Regular cardiac myocyte (primary cell): Measurements from ENCODE around the gene CLDN9. TPM values are rescaled to one million over a fixed set of nuclear protein-coding genes. Genes with fewer than 3 reads are reported as not detected.

Source experiments
- total RNA-seq: library from RNA; depleted of rRNA; stranded (reverse); fragments of >200 nt; gene quantifications from 2 replicates; pipeline ENCODE4 v1.2.3, GENCODE V29; 2014

Gene CLDN9, protein sequence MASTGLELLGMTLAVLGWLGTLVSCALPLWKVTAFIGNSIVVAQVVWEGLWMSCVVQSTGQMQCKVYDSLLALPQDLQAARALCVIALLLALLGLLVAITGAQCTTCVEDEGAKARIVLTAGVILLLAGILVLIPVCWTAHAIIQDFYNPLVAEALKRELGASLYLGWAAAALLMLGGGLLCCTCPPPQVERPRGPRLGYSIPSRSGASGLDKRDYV
- total RNA-seq = not detected in 2 replicates

DNA sequence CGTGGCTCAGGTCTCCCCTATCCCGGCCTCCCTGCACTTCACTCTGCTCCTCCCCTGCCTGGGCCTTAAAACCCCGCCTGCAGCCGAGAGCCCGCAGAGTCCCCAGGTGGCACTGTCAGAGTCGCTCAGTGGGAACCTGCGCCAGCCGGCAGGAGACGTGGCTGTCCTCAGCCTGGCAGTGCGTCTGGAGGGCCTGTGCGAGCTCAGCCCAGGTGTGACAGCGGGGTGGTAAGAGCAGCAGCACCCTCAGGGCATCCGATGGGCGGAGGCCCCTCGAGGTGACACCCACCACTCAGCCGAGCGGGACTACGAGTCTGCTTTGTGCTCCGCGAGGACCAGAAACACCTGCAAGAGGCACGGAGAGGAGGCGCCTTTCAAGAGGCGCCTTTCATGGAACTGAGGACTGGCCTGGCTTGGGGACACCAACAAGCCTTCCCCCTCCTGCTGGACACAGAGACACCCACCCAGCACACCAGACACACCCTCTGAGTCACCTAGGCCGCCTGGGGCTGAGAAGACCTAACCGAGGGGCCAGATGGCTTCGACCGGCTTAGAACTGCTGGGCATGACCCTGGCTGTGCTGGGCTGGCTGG, at the start of gene CLDN9:
Gene CLDN9 (plus strand): TSS at position 96 of the 593 bp plus-strand sequence. CDS start 440 bp downstream, at position 536.

GRCh38 chr16:2963723-2964474, 48.8 kb upstream of the CLDN9 start, which contains the start of gene KREMEN2:
Gene KREMEN2 (plus strand): TSS chr16:2964275. CDS start chr16:2964521, 246 bp downstream.

DNA sequence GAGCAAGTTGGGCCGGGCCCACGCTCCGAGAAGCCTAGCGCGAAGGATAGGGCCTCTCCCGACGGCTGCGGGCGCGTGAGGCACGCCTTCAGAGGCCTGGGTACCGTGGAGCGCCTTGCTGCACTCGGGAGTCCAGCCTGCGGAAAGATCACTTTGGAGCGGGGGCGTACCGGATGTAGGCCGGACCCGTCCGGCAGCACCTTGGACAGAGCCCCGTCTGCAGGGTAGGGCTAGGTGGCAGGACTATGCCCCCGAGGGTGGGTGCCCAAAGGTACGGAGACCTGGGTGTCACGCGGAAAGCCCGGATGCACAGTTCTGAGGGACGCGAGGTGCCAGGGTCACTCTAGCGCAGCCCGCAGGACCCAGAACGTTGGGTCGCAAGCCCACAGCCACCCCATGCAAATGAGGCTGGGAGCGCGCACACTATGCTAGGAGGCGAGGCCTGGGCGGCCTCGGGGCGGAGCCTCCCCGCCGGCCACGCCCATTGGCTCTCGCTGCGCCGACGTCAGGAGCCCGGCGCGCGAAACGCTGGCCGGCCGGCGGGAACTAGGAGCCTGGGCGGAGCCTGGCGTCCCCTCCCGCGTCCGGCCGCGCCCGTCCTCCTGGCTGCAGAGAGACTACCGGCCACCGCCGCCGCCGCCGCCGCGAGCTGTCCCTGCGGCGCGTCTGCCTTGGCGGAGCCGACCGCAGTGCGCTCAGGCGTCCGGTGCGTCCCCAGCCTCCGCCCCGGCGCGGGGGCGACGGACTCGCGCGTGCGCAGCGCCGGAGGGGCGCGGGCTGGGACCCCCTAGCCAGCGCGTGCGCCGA, 43.8 kb upstream of the CLDN9 start, which contains the start of gene PAQR4:
Gene PAQR4 (plus strand): TSS at position 611 of the 807 bp plus-strand sequence. CDS start 327 bp downstream, outside the sequence.

DNA sequence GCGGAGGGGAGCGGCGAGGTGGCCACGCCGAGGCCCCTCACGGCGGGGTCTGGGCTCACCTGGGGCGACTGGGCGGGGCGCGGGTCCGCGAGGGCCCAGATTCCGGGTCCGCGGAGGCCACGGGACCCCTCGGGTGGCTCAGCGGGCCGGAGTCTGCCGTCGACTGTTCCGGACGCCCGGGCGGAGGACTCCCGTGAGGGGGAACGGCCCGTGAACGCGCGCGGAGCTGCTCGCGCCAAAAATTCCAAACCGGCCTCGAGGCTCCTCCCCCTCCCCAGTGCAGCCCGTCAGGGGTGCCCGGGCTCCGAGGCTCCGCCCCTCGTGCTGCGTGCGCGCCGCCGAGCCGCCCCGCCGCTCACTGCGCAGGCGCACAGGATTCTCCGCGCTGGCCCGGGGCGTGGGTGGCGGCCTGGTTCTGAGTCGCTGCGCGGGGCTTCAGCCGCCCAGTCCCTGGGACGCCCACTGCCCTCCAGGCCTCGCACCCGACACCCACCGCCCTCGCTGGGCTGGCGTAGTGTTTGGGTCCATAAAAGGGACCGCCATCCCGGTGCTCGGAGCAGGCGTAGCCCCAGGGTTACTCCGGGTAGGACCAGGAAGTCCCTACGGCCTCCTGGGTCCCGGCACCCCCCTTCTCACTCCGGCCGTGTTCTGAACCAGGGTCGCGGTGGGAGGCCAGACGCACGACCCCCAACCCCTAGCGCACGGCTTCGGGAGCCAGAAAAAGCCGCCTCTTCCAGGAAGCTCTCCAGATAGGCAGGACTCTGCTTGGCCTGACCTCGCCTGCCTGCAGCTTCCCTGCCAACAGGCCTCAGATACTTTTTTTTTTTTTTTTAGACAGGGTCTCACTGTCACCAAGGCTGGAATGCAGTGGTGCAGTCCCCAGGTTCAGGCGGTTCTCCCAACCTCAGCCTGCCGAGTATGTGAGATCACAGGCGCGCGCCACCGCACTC, 32.2 kb upstream of the CLDN9 start, which contains the start of gene PKMYT1:
Gene PKMYT1 (minus strand): TSS at position 220 of the 950 bp plus-strand sequence. CDS start 789 bp downstream, outside the sequence.

GRCh38 chr16:3017794-3018506, 5.2 kb downstream of the CLDN9 start, which contains the start of gene CLDN6:
Gene CLDN6 (minus strand): TSS chr16:3018183. CDS start chr16:3016021, 2,162 bp downstream.

DNA sequence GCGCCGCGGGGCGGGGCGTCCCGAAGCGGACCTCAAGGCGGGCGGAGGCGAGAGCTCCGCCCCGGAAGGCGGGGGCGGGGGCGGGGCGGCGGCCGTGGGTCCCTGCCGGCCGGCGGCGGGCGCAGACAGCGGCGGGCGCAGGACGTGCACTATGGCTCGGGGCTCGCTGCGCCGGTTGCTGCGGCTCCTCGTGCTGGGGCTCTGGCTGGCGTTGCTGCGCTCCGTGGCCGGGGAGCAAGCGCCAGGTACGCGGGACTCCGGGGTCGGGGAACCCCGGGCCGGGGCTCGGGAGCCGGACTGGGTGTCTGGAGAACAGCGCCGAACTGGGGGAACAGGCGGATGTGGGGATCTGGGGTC, 7.5 kb downstream of the CLDN9 start, which contains the start of gene TNFRSF12A:
Gene TNFRSF12A (plus strand): TSS at position 122 of the 357 bp plus-strand sequence. CDS start 30 bp downstream, at position 152.

GRCh38 chr16:3023669-3024478, 11.2 kb downstream of the CLDN9 start, which contains the start of the genes HCFC1R1 and THOC6:
Gene HCFC1R1 (minus strand): TSS chr16:3023942. CDS start chr16:3023941, 1 bp downstream.
Gene THOC6 (plus strand): TSS chr16:3024035. CDS start chr16:3024327, 292 bp downstream.

DNA sequence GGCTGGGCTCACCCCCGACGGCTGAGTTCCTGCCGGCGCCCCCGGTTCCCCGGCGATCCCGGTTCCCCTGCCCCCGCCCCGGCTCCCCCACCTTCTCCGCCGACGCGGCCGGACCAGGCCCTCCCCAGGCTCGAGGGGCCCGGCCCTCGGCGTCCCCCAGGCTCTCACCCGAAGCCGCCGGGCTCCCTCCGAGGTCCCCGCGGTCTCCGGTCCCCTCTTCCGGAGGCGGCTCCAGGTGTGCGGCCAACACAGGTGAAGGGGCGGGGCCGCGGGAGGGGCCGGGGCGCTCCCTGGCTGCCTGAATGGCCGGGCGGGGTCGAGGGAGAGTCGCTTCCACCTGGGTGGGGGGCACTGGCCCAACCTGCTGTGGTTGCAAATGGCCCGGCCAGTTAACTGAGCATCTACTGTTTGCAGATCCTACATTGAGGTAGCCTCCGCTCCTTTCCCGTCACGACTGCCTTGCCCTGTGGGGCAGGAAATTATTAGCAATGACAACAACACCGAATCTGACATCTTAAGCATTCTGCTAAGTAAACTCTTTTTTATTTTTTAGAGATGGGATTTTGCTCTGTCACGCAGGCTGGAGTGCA, 24.1 kb downstream of the CLDN9 start, which contains the start of gene BICDL2:
Gene BICDL2 (minus strand): TSS at position 219 of the 590 bp plus-strand sequence. CDS start 1,448 bp downstream, outside the sequence.

GRCh38 chr16:3045758-3046640, 33.3 kb downstream of the CLDN9 start, which contains the start of gene MMP25:
Gene MMP25 (plus strand): TSS chr16:3046561. CDS start chr16:3046918, 357 bp downstream.

Other genes starting within 250 kb of the CLDN9 start
- 323 and 366 TPM in 2 replicates for gene ELOB, start 235.6 kb upstream of the CLDN9 start, total RNA-seq
- gene PRSS33, start 225.4 kb upstream of the CLDN9 start, total RNA-seq = not detected in 2 replicates
- gene PRSS41, start 214.5 kb upstream of the CLDN9 start, total RNA-seq = not detected in 2 replicates
- 1.7 TPM in 2 replicates for gene PRSS21, start 195.7 kb upstream of the CLDN9 start, total RNA-seq
- 2.5 and 3.8 TPM in 2 replicates for gene ZG16B, start 182.6 kb upstream of the CLDN9 start, total RNA-seq
- under 0.01 TPM in 1 of 2 replicates, not detected in the other for gene PRSS22, start 154.8 kb upstream of the CLDN9 start, total RNA-seq
- 45.1 and 91.6 TPM in 2 replicates for gene FLYWCH2, start 129.7 kb upstream of the CLDN9 start, total RNA-seq
- 38.3 and 41.2 TPM in 2 replicates for gene FLYWCH1, start 101.0 kb upstream of the CLDN9 start, total RNA-seq
- under 0.01 TPM in 1 of 2 replicates, not detected in the other for gene KREMEN2, start 48.6 kb upstream of the CLDN9 start, total RNA-seq
- 1.7 and 8.1 TPM in 2 replicates for gene PAQR4, start 43.6 kb upstream of the CLDN9 start, total RNA-seq
- 0.56 and 12.8 TPM in 2 replicates for gene PKMYT1, start 32.5 kb upstream of the CLDN9 start, total RNA-seq
- gene CLDN6, start 5.3 kb downstream of the CLDN9 start, total RNA-seq = 0.19 TPM in 1 of 2 replicates, not detected in the other
- gene TNFRSF12A, start 7.4 kb downstream of the CLDN9 start, total RNA-seq = 258 and 401 TPM in 2 replicates
- 7.1 and 10.4 TPM in 2 replicates for gene HCFC1R1, start 11.0 kb downstream of the CLDN9 start, total RNA-seq
- 18.0 and 30.1 TPM in 2 replicates for gene THOC6, start 11.1 kb downstream of the CLDN9 start, total RNA-seq
- gene BICDL2, start 24.0 kb downstream of the CLDN9 start, total RNA-seq = 0.38 and 0.56 TPM in 2 replicates
- gene MMP25, start 33.6 kb downstream of the CLDN9 start, total RNA-seq = under 0.01 TPM in 1 of 2 replicates, not detected in the other
- gene IL32, start 52.7 kb downstream of the CLDN9 start, total RNA-seq = 7.1 and 32.4 TPM in 2 replicates
- not detected in 2 replicates for gene ZSCAN10, start 86.4 kb downstream of the CLDN9 start, total RNA-seq
- 12.5 and 13.8 TPM in 2 replicates for gene ZNF205, start 99.7 kb downstream of the CLDN9 start, total RNA-seq
- gene ZNF213, start 122.1 kb downstream of the CLDN9 start, total RNA-seq = 5.1 and 5.9 TPM in 2 replicates
- not detected in 2 replicates for gene OR1F1, start 175.3 kb downstream of the CLDN9 start, total RNA-seq
- 9.3 and 11.1 TPM in 2 replicates for gene ZNF200, start 222.2 kb downstream of the CLDN9 start, total RNA-seq
- gene MEFV, start 243.7 kb downstream of the CLDN9 start, total RNA-seq = under 0.01 TPM in 1 of 2 replicates, not detected in the other